GM19193 (cell line): ENCODE measurements around the gene LRRC55.

Experiments used
- POLR2A ChIP-seq: IDR thresholded peaks from 4 replicates; pipeline ENCODE4 v1.6.1; 2011; ENCODE audit not compliant: insufficient read depth, insufficient read length; ENCODE audit errors: extremely low read depth

LRRC55 gene

DNA sequence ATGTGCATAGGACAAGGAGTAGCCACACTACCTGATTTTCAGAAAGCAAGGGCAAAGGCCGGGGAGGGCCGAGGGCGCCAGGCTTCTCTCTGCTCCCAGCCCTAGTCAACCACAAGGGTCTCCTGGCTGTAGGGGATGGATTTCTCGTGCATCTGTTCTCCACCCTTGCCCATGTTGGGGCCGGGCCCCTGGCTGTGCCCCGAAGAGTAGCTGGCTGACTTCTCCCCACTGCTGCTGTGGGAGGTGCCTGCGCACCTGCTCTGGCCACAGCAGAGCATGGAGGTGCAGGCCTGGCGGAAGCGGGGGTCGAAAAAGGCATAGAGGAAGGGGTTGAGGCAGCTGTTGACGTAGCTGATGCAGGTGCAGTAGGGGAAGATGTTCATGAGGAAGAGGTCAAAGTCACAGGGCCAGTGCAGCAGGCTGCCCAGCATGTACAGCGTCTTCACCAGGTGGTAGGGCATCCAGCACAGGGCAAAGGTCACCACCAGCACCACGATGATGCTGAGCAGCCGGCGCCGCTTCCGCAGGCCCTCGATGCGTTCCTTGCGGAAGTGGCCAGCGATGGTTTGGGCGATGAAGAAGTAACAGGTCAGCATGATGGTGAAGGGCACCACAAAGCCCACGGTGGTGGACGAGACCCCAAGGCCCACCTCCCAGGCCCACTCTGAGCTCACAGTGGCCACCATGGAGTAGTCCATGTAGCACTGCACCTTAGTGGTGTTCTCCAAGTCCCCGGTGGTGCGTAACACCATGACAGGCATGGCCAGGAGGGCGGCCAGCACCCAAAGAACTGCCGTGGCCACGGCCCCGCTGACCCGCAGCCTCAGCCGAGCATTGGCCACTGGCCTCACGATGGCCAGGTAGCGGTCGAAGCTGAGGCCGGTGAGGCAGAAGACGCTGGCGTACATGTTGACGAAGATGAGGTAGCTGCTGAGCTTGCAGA lies 54.3 kb downstream of the LRRC55 start:
- no peak for TF ChIP-seq POLR2A

DNA sequence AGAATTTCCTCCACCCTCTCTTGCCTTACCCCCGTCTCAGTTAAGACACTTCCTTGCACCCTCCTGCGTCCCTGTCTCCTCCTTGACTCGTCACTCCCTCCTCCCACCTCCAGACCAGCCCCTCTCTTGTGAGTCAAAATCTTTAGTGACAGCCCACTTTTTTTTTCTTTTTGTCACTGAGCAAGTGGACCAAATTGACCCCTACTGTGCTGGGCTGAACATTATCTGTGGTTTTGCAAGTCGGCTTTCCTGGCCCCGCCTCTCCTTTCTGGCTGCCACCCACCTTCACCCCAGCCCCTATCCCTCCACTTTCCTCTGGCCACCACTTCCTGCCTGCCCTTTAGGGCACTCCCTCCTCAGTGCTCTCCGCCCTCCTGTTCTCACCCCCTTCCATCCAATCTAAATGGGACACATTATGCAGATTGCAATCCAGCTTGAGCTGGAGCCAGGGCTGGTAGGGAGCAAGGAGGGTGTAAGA lies 55.5 kb downstream of the LRRC55 start, which contains the start of gene APLNR:
TSS of gene APLNR (minus strand) at position 47 of the 478 bp plus-strand sequence. CDS start 246 bp downstream, outside the sequence.
- TF ChIP-seq POLR2A, result no peak

DNA sequence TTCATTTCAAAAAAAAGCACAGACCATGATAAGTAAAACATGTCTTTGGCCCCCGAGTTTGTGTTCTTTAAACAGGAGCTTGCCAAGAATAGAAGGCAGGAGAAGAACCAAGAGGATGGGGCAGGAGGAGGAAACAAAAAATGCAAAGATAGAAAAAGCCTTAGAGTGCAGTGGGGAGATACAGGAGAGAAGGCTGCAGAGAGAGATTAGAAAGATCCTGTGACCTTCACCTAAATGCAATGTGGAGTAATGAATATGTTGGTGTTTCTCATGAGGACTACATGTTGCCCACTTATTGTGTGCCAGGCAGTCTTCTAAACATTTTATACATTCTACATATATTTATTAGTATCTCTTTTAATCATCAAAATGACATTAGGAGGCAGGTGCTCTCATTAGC lies 57.6 kb downstream of the LRRC55 start:
- no peak for TF ChIP-seq POLR2A

DNA sequence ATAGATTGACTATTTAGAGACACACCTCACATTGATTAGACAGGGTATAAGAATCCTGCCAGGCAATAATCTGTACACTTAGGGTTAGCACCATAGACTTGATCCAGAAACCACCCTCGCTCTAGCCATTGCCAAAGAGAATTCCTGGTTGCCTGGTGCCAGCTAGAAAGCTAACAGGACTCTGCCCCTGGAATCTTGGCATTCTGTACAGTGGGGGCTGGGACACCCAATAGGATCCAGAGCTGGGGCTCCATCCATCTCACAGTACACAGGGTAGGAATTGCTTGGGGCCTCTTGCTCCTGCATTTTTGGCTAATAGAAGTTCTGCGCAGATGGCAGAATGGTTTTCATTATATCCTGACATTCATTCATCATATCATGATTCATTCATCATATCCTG lies 58.3 kb downstream of the LRRC55 start:
- TF ChIP-seq POLR2A, result no peak

DNA sequence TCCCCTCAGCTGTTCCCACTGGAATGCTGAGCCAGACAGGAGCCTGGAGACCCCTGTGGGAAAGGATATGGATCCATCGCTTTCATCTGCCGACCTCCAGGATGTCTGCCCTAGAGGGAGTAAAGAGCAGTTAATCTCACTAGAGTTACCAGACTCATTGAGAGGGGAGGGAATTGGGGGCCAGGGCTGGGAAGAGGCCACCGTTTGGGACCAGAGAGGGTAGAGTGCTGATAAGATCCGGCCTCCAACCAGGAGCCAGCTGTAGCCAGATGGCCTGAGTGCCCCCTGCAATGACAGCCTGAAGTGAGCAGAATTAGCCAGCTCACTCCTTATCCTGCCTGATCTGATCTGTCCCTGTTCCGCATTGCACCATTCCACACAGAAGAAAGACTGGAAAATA lies 59.0 kb downstream of the LRRC55 start:
- TF ChIP-seq POLR2A, result no peak
